ENCODE data around the gene HOXA3. TPM values are rescaled to one million over a fixed set of nuclear protein-coding genes. Genes with fewer than 3 reads are reported as not detected.
A peak's percentile ranks its signal among the peaks of the same experiment; 100 is the strongest.

HOXA3 gene
- total RNA-seq, 1 donor from 2014 or later = 3.7 TPM

GRCh38 chr7:27101957-27102580, 50.3 kb downstream of the HOXA3 start:
- H3K27me3 ChIP-seq (ENCODE audit: control insufficient read depth in 3 of 3, insufficient read depth in 3 of 3, low read length in 3 of 3) = peaks cover 0 to 5% (median 0%) of the 10 kb centered on the region in 3 donors
- peaks cover 0 to 6% (median 0%) of the 10 kb centered on the region in 3 donors for H3K36me3 ChIP-seq (ENCODE audit: control insufficient read depth in 3 of 3, insufficient read depth in 3 of 3, low read length in 3 of 3)
- H3K4me3 ChIP-seq (ENCODE audit: low read length in 3 of 3) = no peak overlapping the region
- H3K4me1 ChIP-seq (ENCODE audit: control insufficient read depth in 3 of 3, insufficient read depth in 3 of 3, low read length in 3 of 3) = peaks cover 16 to 24% (median 23%) of the 10 kb centered on the region in 3 donors
- no peak overlapping the region for H3K9ac ChIP-seq (ENCODE audit: low read depth in 1 of 3, low read length in 3 of 3)
- no peak overlapping the region for H3K27ac ChIP-seq (ENCODE audit: low read depth, low read length)
- no peaks in the 10 kb centered on the region for H3K9me3 ChIP-seq (ENCODE audit: control insufficient read depth in 3 of 3, low read length in 3 of 3)

GRCh38 chr7:27101171-27101956, 51.0 kb downstream of the HOXA3 start:
- H3K4me1 ChIP-seq (ENCODE audit: control insufficient read depth in 3 of 3, insufficient read depth in 3 of 3, low read length in 3 of 3) = peaks cover 19 to 26% (median 23%) of the 10 kb centered on the region in 3 donors
- no peak overlapping the region for H3K4me3 ChIP-seq (ENCODE audit: low read length in 3 of 3)
- peaks cover 0 to 5% (median 0%) of the 10 kb centered on the region in 3 donors for H3K27me3 ChIP-seq (ENCODE audit: control insufficient read depth in 3 of 3, insufficient read depth in 3 of 3, low read length in 3 of 3)
- H3K9ac ChIP-seq (ENCODE audit: low read depth in 1 of 3, low read length in 3 of 3) = no peak overlapping the region
- no peak overlapping the region for H3K27ac ChIP-seq (ENCODE audit: low read depth, low read length)
- H3K9me3 ChIP-seq (ENCODE audit: control insufficient read depth in 3 of 3, low read length in 3 of 3) = no peaks in the 10 kb centered on the region
- H3K36me3 ChIP-seq (ENCODE audit: control insufficient read depth in 3 of 3, insufficient read depth in 3 of 3, low read length in 3 of 3) = peaks cover 0 to 6% (median 0%) of the 10 kb centered on the region in 3 donors

GRCh38 chr7:27100694-27101170, 51.7 kb downstream of the HOXA3 start:
- H3K27ac ChIP-seq (ENCODE audit: low read depth, low read length) = no peak overlapping the region
- peak overlapping the region in 1 of 3 donors; percentile 8 for H3K9ac ChIP-seq (ENCODE audit: low read depth in 1 of 3, low read length in 3 of 3)
- H3K4me1 ChIP-seq (ENCODE audit: control insufficient read depth in 3 of 3, insufficient read depth in 3 of 3, low read length in 3 of 3) = peaks cover 16 to 24% (median 18%) of the 10 kb centered on the region in 3 donors
- no peak overlapping the region for H3K4me3 ChIP-seq (ENCODE audit: low read length in 3 of 3)
- peaks cover 0 to 5% (median 0%) of the 10 kb centered on the region in 3 donors for H3K27me3 ChIP-seq (ENCODE audit: control insufficient read depth in 3 of 3, insufficient read depth in 3 of 3, low read length in 3 of 3)
- peaks cover 0 to 6% (median 0%) of the 10 kb centered on the region in 3 donors for H3K36me3 ChIP-seq (ENCODE audit: control insufficient read depth in 3 of 3, insufficient read depth in 3 of 3, low read length in 3 of 3)
- H3K9me3 ChIP-seq (ENCODE audit: control insufficient read depth in 3 of 3, low read length in 3 of 3) = no peaks in the 10 kb centered on the region

- peaks cover 16 to 24% (median 21%) of the 10 kb centered on the region in 3 donors for H3K4me1 ChIP-seq (ENCODE audit: control insufficient read depth in 3 of 3, insufficient read depth in 3 of 3, low read length in 3 of 3)
- H3K27ac ChIP-seq (ENCODE audit: low read depth, low read length) = no peak overlapping the region
Measured at GRCh38 chr7:27099453-27100370, 52.7 kb downstream of the HOXA3 start.

GRCh38 chr7:27098578-27099451, 53.6 kb downstream of the HOXA3 start:
- peak overlapping the region in 2 of 3 donors; percentile 34 to 35 for H3K9ac ChIP-seq (ENCODE audit: low read depth in 1 of 3, low read length in 3 of 3)
- H3K9me3 ChIP-seq (ENCODE audit: control insufficient read depth in 3 of 3, low read length in 3 of 3) = no peaks in the 10 kb centered on the region
- peaks cover 0 to 5% (median 0%) of the 10 kb centered on the region in 3 donors for H3K27me3 ChIP-seq (ENCODE audit: control insufficient read depth in 3 of 3, insufficient read depth in 3 of 3, low read length in 3 of 3)
- H3K27ac ChIP-seq (ENCODE audit: low read depth, low read length) = peak overlapping the region; percentile 80
- peaks cover 0 to 6% (median 0%) of the 10 kb centered on the region in 3 donors for H3K36me3 ChIP-seq (ENCODE audit: control insufficient read depth in 3 of 3, insufficient read depth in 3 of 3, low read length in 3 of 3)
- H3K4me3 ChIP-seq (ENCODE audit: low read length in 3 of 3) = peak overlapping the region in 1 of 3 donors; percentile 41
- H3K4me1 ChIP-seq (ENCODE audit: control insufficient read depth in 3 of 3, insufficient read depth in 3 of 3, low read length in 3 of 3) = peaks cover 13 to 24% (median 21%) of the 10 kb centered on the region in 3 donors

More at GRCh38 chr7:27099453-27100370, 52.7 kb downstream of the HOXA3 start:
- Histone ChIP-seq H3K36me3 (ENCODE audit: control insufficient read depth in 3 of 3, insufficient read depth in 3 of 3, low read length in 3 of 3) (peaks cover 0 to 6% (median 0%) of the 10 kb centered on the region in 3 donors), H3K9me3 (ENCODE audit: control insufficient read depth in 3 of 3, low read length in 3 of 3) (no peaks in the 10 kb centered on the region), H3K9ac (ENCODE audit: low read depth in 1 of 3, low read length in 3 of 3) (no peak overlapping the region), H3K27me3 (ENCODE audit: control insufficient read depth in 3 of 3, insufficient read depth in 3 of 3, low read length in 3 of 3) (peaks cover 0 to 5% (median 0%) of the 10 kb centered on the region in 3 donors), H3K4me3 (ENCODE audit: low read length in 3 of 3) (no peak overlapping the region)

GRCh38 chr7:27097686-27098577, 54.5 kb downstream of the HOXA3 start:
- peaks cover 13 to 24% (median 21%) of the 10 kb centered on the region in 3 donors for H3K4me1 ChIP-seq (ENCODE audit: control insufficient read depth in 3 of 3, insufficient read depth in 3 of 3, low read length in 3 of 3)
- peak overlapping the region; percentile 80 for H3K27ac ChIP-seq (ENCODE audit: low read depth, low read length)
- no peaks in the 10 kb centered on the region for H3K9me3 ChIP-seq (ENCODE audit: control insufficient read depth in 3 of 3, low read length in 3 of 3)
- peaks cover 0 to 6% (median 0%) of the 10 kb centered on the region in 3 donors for H3K36me3 ChIP-seq (ENCODE audit: control insufficient read depth in 3 of 3, insufficient read depth in 3 of 3, low read length in 3 of 3)
- H3K27me3 ChIP-seq (ENCODE audit: control insufficient read depth in 3 of 3, insufficient read depth in 3 of 3, low read length in 3 of 3) = peaks cover 0 to 2% (median 0%) of the 10 kb centered on the region in 3 donors
- H3K4me3 ChIP-seq (ENCODE audit: low read length in 3 of 3) = peak overlapping the region; percentile 35 to 90 (median 89)
- H3K9ac ChIP-seq (ENCODE audit: low read depth in 1 of 3, low read length in 3 of 3) = peak overlapping the region; percentile 20 to 35 (median 33)

- Histone ChIP-seq H3K9ac (ENCODE audit: low read depth in 1 of 3, low read length in 3 of 3) (peak overlapping the region; percentile 87 to 89 (median 88)), H3K27me3 (ENCODE audit: control insufficient read depth in 3 of 3, insufficient read depth in 3 of 3, low read length in 3 of 3) (peaks cover 0 to 2% (median 0%) of the 10 kb centered on the region in 3 donors), H3K4me1 (ENCODE audit: control insufficient read depth in 3 of 3, insufficient read depth in 3 of 3, low read length in 3 of 3) (peaks cover 13 to 24% (median 21%) of the 10 kb centered on the region in 3 donors)
Measured at GRCh38 chr7:27096768-27097514, 55.4 kb downstream of the HOXA3 start.

More at GRCh38 chr7:27096768-27097514, 55.4 kb downstream of the HOXA3 start:
- Histone ChIP-seq H3K27ac (ENCODE audit: low read depth, low read length) (peak overlapping the region; percentile 80), H3K4me3 (ENCODE audit: low read length in 3 of 3) (peak overlapping the region; percentile 86 to 90 (median 89)), H3K36me3 (ENCODE audit: control insufficient read depth in 3 of 3, insufficient read depth in 3 of 3, low read length in 3 of 3) (peaks cover 0 to 6% (median 0%) of the 10 kb centered on the region in 3 donors), H3K9me3 (ENCODE audit: control insufficient read depth in 3 of 3, low read length in 3 of 3) (no peaks in the 10 kb centered on the region)

All from skeletal muscle tissue (tissue), 4 donors.